DOHH2 (cell line): ENCODE results near the gene CORO2B.

Experiments
- CTCF ChIP-seq: fragments of 200-600 bp; sonication (generic); IDR thresholded peaks from one replicate; pipeline ENCODE4 v1.5.1; 2014; ENCODE audit warnings: antibody characterized with exemption, mild to moderate bottlenecking, low read depth, low read length; ENCODE audit not compliant: poor library complexity, severe bottlenecking
- EZH2phosphoT487 ChIP-seq: fragments of 200-600 bp; sonication (generic); IDR thresholded peaks from 2 replicates; pipeline ENCODE4 v1.6.1; 2017; ENCODE audit warnings: borderline replicate concordance, mild to moderate bottlenecking, antibody characterized with exemption, low read length, moderate library complexity, mixed read lengths

- no peak for TF ChIP-seq CTCF
- no peak for TF ChIP-seq EZH2phosphoT487
Measured at GRCh38 chr15:68633231-68634121, 54.7 kb downstream of the CORO2B start.
